PC-3 (cell line): ENCODE results near the gene ENPP3.

Source experiments
- EZH2 ChIP-seq: fragments of 300-600 bp; sonication (generic); IDR thresholded peaks from one replicate; pipeline ENCODE4 v1.6.1; 2017; ENCODE audit warnings: antibody characterized with exemption, mild to moderate bottlenecking, low read length; ENCODE audit not compliant: unreplicated experiment
- EZH2phosphoT487 ChIP-seq: fragments of 300-600 bp; sonication (generic); IDR thresholded peaks from 2 replicates; pipeline ENCODE4 v1.6.1; 2018; ENCODE audit warnings: mild to moderate bottlenecking, antibody characterized with exemption, low read length, borderline replicate concordance
- TF ChIP-seq, protein P1 (sequence below): fragments of 300-600 bp; sonication (generic); conservative IDR thresholded peaks from 2 replicates; pipeline ENCODE4 v1.5.1; 2017; ENCODE audit warnings: antibody characterized with exemption, low read depth, mild to moderate bottlenecking, low read length

- TF ChIP-seq, protein P1, sequence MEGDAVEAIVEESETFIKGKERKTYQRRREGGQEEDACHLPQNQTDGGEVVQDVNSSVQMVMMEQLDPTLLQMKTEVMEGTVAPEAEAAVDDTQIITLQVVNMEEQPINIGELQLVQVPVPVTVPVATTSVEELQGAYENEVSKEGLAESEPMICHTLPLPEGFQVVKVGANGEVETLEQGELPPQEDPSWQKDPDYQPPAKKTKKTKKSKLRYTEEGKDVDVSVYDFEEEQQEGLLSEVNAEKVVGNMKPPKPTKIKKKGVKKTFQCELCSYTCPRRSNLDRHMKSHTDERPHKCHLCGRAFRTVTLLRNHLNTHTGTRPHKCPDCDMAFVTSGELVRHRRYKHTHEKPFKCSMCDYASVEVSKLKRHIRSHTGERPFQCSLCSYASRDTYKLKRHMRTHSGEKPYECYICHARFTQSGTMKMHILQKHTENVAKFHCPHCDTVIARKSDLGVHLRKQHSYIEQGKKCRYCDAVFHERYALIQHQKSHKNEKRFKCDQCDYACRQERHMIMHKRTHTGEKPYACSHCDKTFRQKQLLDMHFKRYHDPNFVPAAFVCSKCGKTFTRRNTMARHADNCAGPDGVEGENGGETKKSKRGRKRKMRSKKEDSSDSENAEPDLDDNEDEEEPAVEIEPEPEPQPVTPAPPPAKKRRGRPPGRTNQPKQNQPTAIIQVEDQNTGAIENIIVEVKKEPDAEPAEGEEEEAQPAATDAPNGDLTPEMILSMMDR, result no peak
- no peak for TF ChIP-seq EZH2phosphoT487
- TF ChIP-seq EZH2, result no peak
Measured at GRCh38 chr6:131658287-131658686, 21.2 kb downstream of the ENPP3 start.
